ENCODE results near the gene TSPEAR. TPM values are rescaled to one million over a fixed set of nuclear protein-coding genes. Genes with fewer than 3 reads are reported as not detected.

Gene TSPEAR
- total RNA-seq, 2 donors from 2014 or later: not detected

DNA sequence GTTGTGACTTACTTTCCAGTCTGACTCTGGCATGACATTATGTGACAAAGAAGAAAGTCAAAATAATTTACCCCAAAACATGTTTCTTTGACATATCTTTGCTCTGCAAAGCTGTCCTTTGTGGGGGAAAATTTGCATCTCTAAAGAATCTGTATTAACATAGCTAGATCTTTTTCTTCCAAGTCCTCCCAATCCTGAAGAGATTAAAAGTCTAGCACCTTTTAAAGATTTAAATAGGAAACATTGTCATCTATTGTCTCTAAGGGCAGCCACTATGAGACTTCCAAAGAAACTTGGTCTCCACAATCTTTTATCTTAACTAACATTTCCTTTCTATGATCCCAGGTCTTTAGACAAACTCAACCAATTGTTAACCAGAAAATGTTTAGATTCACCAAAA is 240.0 kb downstream of the TSPEAR start:
- intact Hi-C loops (cut with DNase I): no loop called here
- Histone ChIP-seq H3K9ac (ENCODE audit: low read depth in 2 of 2, low read length in 2 of 2) (no peak overlapping the region), H3K27me3 (no peaks in the 10 kb centered on the region), H3K4me1 (no peaks in the 10 kb centered on the region), H3K36me3 (no peaks in the 10 kb centered on the region), H3K4me3 (no peak overlapping the region), H3K27ac (no peak overlapping the region), H3K9me3 (no peaks in the 10 kb centered on the region)
- DNase-seq: no peak
- TF ChIP-seq, protein P1, sequence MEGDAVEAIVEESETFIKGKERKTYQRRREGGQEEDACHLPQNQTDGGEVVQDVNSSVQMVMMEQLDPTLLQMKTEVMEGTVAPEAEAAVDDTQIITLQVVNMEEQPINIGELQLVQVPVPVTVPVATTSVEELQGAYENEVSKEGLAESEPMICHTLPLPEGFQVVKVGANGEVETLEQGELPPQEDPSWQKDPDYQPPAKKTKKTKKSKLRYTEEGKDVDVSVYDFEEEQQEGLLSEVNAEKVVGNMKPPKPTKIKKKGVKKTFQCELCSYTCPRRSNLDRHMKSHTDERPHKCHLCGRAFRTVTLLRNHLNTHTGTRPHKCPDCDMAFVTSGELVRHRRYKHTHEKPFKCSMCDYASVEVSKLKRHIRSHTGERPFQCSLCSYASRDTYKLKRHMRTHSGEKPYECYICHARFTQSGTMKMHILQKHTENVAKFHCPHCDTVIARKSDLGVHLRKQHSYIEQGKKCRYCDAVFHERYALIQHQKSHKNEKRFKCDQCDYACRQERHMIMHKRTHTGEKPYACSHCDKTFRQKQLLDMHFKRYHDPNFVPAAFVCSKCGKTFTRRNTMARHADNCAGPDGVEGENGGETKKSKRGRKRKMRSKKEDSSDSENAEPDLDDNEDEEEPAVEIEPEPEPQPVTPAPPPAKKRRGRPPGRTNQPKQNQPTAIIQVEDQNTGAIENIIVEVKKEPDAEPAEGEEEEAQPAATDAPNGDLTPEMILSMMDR (IDR thresholded peaks at IDR 0.05): no peak

DNA sequence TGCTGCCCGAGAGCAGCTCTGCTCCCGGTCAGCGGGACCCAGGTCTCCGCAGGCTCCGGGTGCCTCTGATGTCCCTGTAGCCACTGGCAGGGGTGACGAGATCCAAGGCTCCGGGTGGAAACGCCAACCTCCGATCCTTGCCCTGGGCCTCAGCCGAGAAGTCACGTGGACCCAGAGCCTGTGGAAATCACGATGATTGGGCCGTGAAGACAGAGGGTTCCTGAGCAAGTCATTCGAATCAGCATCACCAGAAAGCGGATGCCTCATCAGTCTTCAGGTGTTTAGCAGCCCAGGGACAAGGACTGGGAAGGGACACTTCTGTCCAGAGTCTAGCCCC is 243.5 kb downstream of the TSPEAR start:
- no peak overlapping the region for H3K4me3 ChIP-seq
- no peaks in the 10 kb centered on the region for H3K4me1 ChIP-seq
- no peaks in the 10 kb centered on the region for H3K27me3 ChIP-seq
- TF ChIP-seq, protein P1 (IDR thresholded peaks at IDR 0.05): no peak
- H3K9me3 ChIP-seq: no peaks in the 10 kb centered on the region
- intact Hi-C loops (cut with DNase I): no loop called here
- H3K36me3 ChIP-seq: no peaks in the 10 kb centered on the region
- H3K27ac ChIP-seq: no peak overlapping the region
- no peak for DNase-seq
- no peak overlapping the region for H3K9ac ChIP-seq (ENCODE audit: low read depth in 2 of 2, low read length in 2 of 2)

DNA sequence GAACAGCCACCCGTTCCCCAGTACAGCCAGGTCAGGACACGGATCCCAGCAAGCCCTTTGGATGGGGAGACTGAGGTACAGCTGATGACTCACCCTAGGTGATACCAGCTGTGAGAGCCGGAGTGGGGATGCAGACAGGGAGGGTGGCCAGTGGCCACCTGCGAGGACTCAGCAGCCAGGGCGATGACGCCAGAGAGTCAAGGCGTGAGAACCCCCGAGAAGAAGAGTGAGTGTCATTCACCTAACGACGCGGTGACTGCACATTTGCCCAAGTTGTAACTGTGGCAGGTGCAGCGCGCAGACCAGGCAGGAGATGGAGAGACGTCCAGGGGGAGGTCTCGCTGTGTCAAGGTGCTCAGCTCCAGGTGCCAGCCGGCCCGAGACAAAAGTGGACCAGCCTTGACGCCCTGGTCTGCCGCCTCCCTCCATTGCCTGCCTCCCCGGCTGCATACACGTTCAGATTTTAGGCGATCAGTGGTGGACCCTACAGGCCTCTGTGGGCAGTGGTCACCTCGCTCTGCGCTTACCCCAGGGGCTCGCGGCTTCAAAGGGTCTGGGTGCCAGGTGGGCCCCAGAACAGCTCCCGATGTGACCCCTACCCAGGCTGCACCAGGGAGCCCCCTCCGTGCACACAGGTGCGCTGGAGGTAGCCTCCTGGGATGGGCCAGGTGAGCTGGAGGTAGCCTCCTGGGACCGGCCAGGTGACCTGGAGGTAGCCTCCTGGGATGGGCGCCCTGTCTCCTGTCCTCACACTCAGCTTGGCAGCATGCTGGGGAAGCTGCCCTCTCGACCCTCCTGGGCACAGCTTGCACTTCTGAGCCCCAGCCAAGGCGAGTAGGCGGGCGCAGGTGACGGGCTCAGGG is 244.1 kb downstream of the TSPEAR start:
- TF ChIP-seq, protein P1 (IDR thresholded peaks at IDR 0.05): no peak
- H3K27ac ChIP-seq: no peak overlapping the region
- no peaks in the 10 kb centered on the region for H3K9me3 ChIP-seq
- H3K36me3 ChIP-seq: no peaks in the 10 kb centered on the region
- no peaks in the 10 kb centered on the region for H3K27me3 ChIP-seq
- H3K9ac ChIP-seq (ENCODE audit: low read depth in 2 of 2, low read length in 2 of 2): no peak overlapping the region
- no peaks in the 10 kb centered on the region for H3K4me1 ChIP-seq
- H3K4me3 ChIP-seq: no peak overlapping the region
- intact Hi-C loops (cut with DNase I): no loop called here
- no peak for DNase-seq

DNA sequence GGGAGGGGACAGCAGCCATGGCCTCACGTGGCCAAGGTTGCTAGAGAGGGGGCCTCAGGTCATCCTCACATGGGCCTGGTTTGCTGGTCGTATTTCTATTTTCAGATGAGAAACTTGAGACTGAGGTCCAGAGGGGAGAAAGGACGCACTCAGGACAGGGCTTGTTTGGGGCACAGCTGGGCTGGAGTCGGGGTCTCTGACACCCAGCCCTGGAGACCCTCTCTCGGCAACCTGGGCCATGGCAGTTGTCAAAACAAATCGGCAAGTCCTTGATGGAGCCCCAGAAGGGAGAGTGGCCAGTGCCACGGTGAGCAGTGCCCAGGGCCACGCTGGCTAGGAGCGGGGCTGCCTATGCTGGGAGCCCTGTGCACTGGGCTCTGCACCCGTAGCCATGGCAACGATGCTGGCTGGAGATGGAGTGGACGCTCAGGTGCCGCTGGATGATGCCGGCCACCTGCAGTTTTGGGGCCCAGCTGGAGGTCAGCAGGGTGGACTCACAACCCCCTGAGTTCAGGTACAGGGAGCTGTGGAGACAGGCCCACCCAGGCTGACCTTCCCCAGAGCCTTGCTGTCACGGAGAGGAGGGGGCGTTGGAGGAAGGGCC is 244.9 kb downstream of the TSPEAR start:
- intact Hi-C loops (cut with DNase I): no loop called here
- Histone ChIP-seq H3K4me1 (no peaks in the 10 kb centered on the region), H3K27ac (no peak overlapping the region), H3K9me3 (no peaks in the 10 kb centered on the region), H3K9ac (ENCODE audit: low read depth in 2 of 2, low read length in 2 of 2) (no peak overlapping the region), H3K4me3 (no peak overlapping the region), H3K36me3 (no peaks in the 10 kb centered on the region), H3K27me3 (no peaks in the 10 kb centered on the region)
- DNase-seq: no peak
- TF ChIP-seq, protein P1 (IDR thresholded peaks at IDR 0.05): no peak

DNA sequence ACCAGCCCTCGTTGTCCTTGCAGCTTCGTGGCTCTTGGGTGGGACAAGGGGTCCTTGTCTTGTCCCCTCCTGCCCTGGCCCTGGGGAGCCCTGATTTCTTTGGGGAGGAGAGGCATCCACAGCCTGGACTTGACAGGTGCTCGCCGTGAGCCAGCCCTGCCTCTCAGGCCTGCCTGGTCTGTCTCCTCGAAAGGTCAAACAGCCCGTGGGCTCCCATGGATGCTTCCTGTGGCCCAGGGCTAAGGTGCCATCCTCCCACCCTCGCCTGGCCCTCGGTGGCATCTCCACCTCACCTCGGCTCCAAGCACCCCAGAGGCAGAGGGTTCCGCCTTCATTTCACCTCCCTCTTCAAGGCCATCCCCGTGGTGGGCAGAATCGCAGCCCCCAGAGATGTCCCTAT is 247.0 kb downstream of the TSPEAR start:
- intact Hi-C loops (cut with DNase I): no loop called here
- Histone ChIP-seq H3K36me3 (no peaks in the 10 kb centered on the region), H3K9me3 (no peaks in the 10 kb centered on the region), H3K27ac (no peak overlapping the region), H3K4me1 (no peaks in the 10 kb centered on the region), H3K4me3 (no peak overlapping the region), H3K27me3 (no peaks in the 10 kb centered on the region), H3K9ac (ENCODE audit: low read depth in 2 of 2, low read length in 2 of 2) (no peak overlapping the region)
- DNase-seq: no peak
- TF ChIP-seq, protein P1 (IDR thresholded peaks at IDR 0.05): no peak
